Smooth muscle cell (in vitro differentiated cells): ENCODE data around the gene DEFB132. TPM values are rescaled to one million over a fixed set of nuclear protein-coding genes. Genes with fewer than 3 reads are reported as not detected.

ENCODE experiments used
- DNase-seq: peaks from one replicate; lab custom pipeline; 2025; ENCODE audit not compliant: unreplicated experiment; lab: John Stamatoyannopoulos, UW
- H2AFZ ChIP-seq: fragments of 200-600 bp; sonication (generic); 2 replicates; pipeline ENCODE4 v1.6.0; 2016; ENCODE audit warnings: antibody characterized with exemption, low read depth, mild to moderate bottlenecking
- H3F3A ChIP-seq: fragments of 200-600 bp; sonication (generic); 2 replicates; pipeline ENCODE4 v1.6.0; 2017; ENCODE audit warnings: antibody characterized with exemption, low read depth
- H3K27ac ChIP-seq: fragments of 200-600 bp; sonication (generic); 2 replicates; pipeline ENCODE4 v1.5.1; 2016; ENCODE audit warnings: low read depth, mild to moderate bottlenecking
- H3K27me3 ChIP-seq: fragments of 200-600 bp; sonication (generic); 2 replicates; pipeline ENCODE4 v1.6.1; 2016; ENCODE audit warnings: low read depth, mild to moderate bottlenecking
- H3K36me3 ChIP-seq: fragments of 200-600 bp; sonication (generic); 2 replicates; pipeline ENCODE4 v1.5.1; 2016; ENCODE audit warnings: low read depth
- H3K4me1 ChIP-seq: fragments of 200-600 bp; sonication (generic); 2 replicates; pipeline ENCODE4 v1.5.1; 2016; ENCODE audit warnings: low read depth
- H3K4me2 ChIP-seq: fragments of 200-600 bp; sonication (generic); 2 replicates; pipeline ENCODE4 v1.6.0; 2016; ENCODE audit warnings: mild to moderate bottlenecking
- H3K4me3 ChIP-seq: fragments of 200-600 bp; sonication (generic); 2 replicates; pipeline ENCODE4 v1.5.1; 2016; ENCODE audit warnings: mild to moderate bottlenecking
- H3K79me2 ChIP-seq: fragments of 200-600 bp; sonication (generic); 2 replicates; pipeline ENCODE4 v1.6.0; 2016; ENCODE audit warnings: low read depth, mild to moderate bottlenecking
- H3K9ac ChIP-seq: fragments of 200-600 bp; sonication (generic); 2 replicates; pipeline ENCODE4 v1.6.0; 2016; ENCODE audit warnings: low read depth
- H3K9me3 ChIP-seq: fragments of 200-600 bp; sonication (generic); replicated peaks from 2 replicates; pipeline ENCODE4 v1.5.1; 2016; ENCODE audit warnings: low read depth
- H4K20me1 ChIP-seq: fragments of 200-600 bp; sonication (generic); 2 replicates; pipeline ENCODE4 v1.6.0; 2016; ENCODE audit warnings: low read depth
- CTCF ChIP-seq: fragments of 200-600 bp; sonication (generic); IDR thresholded peaks from 2 replicates; pipeline ENCODE4 v1.5.1; 2017; ENCODE audit warnings: borderline replicate concordance, mild to moderate bottlenecking, antibody characterized with exemption; ENCODE audit not compliant: insufficient read depth, poor library complexity, severe bottlenecking
- WGBS: methylation state at CpG from one replicate; pipeline ENCODE4 v1.1.7; 2016; ENCODE audit warnings: low lambda C conversion rate; 5-methylcytosine and 5-hydroxymethylcytosine counted together
- polyA plus RNA-seq: library from polyadenylated mRNA; unstranded; fragments of >200 nt; fragmentation: Nextera tagmentation; extraction: Ambion mirVana; gene quantifications from 2 replicates; pipeline ENCODE4 v1.2.1, GENCODE V29; 2016
- total RNA-seq: library from RNA; depleted of rRNA; stranded (reverse); fragments of >200 nt; gene quantifications from 2 replicates; pipeline ENCODE4 v1.2.3, GENCODE V29; 2014

The DEFB132 gene
- total and polyA plus RNA-seq, 2 experiments from 2014 or later, result not detected

DNA sequence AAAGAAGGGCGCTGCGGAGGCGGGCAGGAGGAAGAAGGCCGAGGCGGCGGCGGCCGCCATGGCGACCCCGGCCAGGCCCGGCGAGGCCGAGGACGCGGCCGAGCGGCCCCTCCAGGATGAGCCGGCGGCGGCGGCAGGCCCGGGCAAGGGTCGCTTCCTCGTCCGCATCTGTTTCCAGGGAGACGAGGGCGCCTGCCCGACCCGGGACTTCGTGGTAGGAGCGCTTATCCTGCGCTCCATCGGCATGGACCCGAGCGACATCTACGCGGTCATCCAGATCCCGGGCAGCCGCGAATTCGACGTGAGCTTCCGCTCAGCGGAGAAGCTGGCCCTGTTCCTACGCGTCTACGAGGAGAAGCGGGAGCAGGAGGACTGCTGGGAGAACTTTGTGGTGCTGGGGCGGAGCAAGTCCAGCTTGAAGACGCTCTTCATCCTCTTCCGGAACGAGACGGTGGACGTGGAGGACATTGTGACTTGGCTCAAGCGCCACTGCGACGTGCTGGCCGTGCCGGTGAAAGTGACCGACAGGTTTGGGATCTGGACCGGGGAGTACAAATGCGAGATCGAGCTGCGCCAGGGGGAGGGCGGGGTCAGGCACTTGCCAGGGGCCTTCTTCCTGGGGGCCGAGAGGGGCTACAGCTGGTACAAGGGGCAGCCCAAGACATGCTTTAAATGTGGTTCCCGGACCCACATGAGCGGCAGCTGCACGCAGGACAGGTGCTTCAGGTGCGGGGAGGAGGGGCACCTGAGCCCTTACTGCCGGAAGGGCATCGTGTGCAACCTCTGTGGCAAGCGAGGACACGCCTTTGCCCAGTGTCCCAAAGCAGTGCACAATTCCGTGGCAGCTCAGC, 40.6 kb downstream of the DEFB132 start:
- H3K4me2 ChIP-seq, result peak overlapping the region; percentile 94
- WGBS, result under 1% methylated on average over 72 of the region's 75 CpGs

GRCh38 chr20:298776-299391, 41.4 kb downstream of the DEFB132 start:
- no peak for TF ChIP-seq CTCF
- Histone ChIP-seq H3K27ac (peak overlapping the region; percentile 93), H3K4me2 (peak overlapping the region; percentile 94), H4K20me1 (peaks cover 38% of the 10 kb centered on the region), H3F3A (peaks cover 24% of the 10 kb centered on the region), H3K27me3 (no peaks in the 10 kb centered on the region), H3K36me3 (no peaks in the 10 kb centered on the region), H3K4me1 (peaks cover 39% of the 10 kb centered on the region), H3K9ac (peak overlapping the region; percentile 91), H2AFZ (no peak overlapping the region), H3K9me3 (no peaks in the 10 kb centered on the region), H3K79me2 (peaks cover 42% of the 10 kb centered on the region), H3K4me3 (peak overlapping the region; percentile 89)
- WGBS, result 6% methylated on average over 13 of the region's 15 CpGs
- no peak for DNase-seq

More for the DNA sequence above, 40.6 kb downstream of the DEFB132 start:
- Histone ChIP-seq H3K36me3 (no peaks in the 10 kb centered on the region), H3F3A (peaks cover 23% of the 10 kb centered on the region), H3K4me3 (peak overlapping the region; percentile 89), H2AFZ (no peak overlapping the region), H4K20me1 (peaks cover 38% of the 10 kb centered on the region), H3K27ac (peak overlapping the region; percentile 93), H3K27me3 (no peaks in the 10 kb centered on the region), H3K4me1 (peaks cover 39% of the 10 kb centered on the region), H3K79me2 (peaks cover 38% of the 10 kb centered on the region), H3K9me3 (no peaks in the 10 kb centered on the region), H3K9ac (peak overlapping the region; percentile 91)
- no peak for TF ChIP-seq CTCF
- no peak for DNase-seq

- H3K4me1 ChIP-seq, result peaks cover 39% of the 10 kb centered on the region
- H3K4me2 ChIP-seq, result peak overlapping the region; percentile 94
- H3K9me3 ChIP-seq, result no peaks in the 10 kb centered on the region
- no peak overlapping the region for H2AFZ ChIP-seq
- TF ChIP-seq CTCF, result no peak
- no peaks in the 10 kb centered on the region for H3K36me3 ChIP-seq
- H3F3A ChIP-seq, result peaks cover 24% of the 10 kb centered on the region
- no peaks in the 10 kb centered on the region for H3K27me3 ChIP-seq
- 21% methylated on average over 10 of the region's 10 CpGs for whole genome bisulfite sequencing
- H3K9ac ChIP-seq, result no peak overlapping the region
- peaks cover 38% of the 10 kb centered on the region for H4K20me1 ChIP-seq
- H3K27ac ChIP-seq, result peak overlapping the region; percentile 93
- peaks cover 42% of the 10 kb centered on the region for H3K79me2 ChIP-seq
- no peak for DNase-seq
- H3K4me3 ChIP-seq, result peak overlapping the region; percentile 89
These were observed 42.9 kb downstream of the DEFB132 start for GRCh38 chr20:300345-300990.
